GM19395 (cell line): ENCODE measurements around the gene P3H4.
"Not testable (repeated sequence)": the region's sequence is repeated elsewhere in the genome, so short reads cannot be mapped to it uniquely, and the experiment has no call there.

ENCODE experiments used
- ATAC-seq: cut with Tn5 transposase; IDR thresholded peaks from one replicate; pipeline ENCODE4 v1.9.1; 2021; ENCODE audit warnings: mild to moderate bottlenecking, moderate library complexity; ENCODE audit not compliant: unreplicated experiment

Gene P3H4, protein sequence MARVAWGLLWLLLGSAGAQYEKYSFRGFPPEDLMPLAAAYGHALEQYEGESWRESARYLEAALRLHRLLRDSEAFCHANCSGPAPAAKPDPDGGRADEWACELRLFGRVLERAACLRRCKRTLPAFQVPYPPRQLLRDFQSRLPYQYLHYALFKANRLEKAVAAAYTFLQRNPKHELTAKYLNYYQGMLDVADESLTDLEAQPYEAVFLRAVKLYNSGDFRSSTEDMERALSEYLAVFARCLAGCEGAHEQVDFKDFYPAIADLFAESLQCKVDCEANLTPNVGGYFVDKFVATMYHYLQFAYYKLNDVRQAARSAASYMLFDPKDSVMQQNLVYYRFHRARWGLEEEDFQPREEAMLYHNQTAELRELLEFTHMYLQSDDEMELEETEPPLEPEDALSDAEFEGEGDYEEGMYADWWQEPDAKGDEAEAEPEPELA

DNA sequence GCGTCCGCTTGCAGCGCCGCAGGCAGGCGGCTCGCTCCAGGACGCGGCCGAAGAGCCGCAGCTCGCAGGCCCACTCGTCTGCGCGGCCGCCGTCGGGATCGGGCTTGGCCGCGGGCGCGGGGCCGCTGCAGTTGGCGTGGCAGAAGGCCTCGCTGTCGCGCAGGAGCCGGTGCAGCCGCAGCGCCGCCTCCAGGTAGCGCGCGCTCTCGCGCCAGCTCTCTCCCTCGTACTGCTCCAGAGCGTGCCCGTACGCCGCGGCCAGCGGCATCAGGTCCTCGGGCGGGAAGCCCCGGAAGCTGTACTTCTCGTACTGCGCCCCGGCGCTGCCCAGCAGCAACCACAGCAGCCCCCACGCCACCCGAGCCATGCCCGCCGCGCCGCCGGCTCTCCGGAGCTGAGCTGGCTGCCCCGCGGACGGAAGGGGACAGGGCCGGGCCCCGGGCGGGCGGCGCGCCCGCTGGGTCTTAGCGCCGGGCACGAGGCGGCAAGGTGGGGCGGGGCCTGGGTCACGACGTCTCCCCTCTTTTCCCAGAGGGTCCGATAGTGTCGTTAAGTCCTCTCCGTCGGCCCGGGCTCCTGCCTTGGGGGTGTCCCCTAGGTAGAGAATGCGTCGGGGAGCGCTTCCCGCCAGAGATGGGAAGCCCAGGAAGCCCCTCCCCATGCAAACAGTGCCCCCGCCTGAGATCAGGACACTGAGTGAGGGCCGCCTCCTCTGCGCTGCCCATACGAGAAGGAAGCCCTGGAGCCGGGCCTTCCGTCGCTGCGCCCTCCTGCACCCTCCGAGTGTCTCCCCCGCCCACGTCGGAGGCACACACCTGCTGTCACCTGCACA, at the start of gene P3H4:
P3H4 (minus strand) TSS at position 401 of the 832 bp plus-strand sequence; CDS start at position 367, 34 bp downstream.
- ATAC-seq = no peak

DNA sequence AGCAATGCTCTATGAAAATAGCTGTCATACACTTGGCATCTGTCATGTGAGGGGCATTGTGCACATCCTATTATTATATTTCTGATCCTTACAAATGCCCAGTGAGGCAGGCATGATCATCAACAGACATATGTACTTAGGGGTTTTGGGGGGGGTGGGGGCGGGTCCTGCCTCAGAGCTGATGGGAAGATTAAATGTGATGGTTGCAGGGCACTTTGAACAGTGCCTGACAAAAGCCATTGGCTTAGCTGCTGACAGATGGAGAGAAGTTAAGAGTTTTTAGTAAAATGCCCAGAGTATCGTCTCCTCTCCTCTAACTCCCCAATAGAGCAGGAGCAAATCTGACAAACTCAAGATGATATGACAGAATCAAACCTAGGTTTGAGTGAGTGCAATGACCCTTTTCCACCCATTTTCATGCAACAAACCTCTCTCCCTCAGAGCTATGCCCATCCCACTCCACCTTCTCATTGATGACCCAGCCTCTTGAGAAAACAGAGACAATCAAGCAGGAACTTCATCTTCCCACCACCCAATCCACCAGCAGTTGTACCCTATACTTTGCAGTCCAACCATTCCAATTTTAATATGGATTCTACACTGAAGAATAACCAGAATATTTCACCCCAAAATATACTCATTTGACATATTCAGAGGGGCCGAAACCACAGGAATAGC, 48.6 kb upstream of the P3H4 start:
- ATAC-seq = no peak

DNA sequence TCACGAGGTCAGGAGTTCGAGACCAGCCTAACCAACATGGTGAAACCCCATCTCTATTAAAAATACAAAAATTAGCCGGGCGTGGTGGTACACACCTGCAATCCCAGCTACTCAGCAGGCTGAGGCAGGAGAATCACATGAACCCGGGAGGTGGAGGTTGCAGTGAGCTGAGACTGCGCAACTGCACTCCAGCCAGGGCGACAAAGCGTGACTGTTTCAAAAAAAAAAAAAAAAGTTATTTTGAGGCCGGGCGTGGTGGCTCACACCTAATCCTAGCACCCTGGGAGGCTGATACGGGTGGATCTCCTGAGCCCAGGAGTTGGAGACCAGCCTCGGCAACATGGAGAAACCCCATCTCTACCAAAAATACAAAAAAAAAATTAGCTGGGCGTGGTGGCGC, 39.6 kb upstream of the P3H4 start:
- not testable (repeated sequence) for ATAC-seq

DNA sequence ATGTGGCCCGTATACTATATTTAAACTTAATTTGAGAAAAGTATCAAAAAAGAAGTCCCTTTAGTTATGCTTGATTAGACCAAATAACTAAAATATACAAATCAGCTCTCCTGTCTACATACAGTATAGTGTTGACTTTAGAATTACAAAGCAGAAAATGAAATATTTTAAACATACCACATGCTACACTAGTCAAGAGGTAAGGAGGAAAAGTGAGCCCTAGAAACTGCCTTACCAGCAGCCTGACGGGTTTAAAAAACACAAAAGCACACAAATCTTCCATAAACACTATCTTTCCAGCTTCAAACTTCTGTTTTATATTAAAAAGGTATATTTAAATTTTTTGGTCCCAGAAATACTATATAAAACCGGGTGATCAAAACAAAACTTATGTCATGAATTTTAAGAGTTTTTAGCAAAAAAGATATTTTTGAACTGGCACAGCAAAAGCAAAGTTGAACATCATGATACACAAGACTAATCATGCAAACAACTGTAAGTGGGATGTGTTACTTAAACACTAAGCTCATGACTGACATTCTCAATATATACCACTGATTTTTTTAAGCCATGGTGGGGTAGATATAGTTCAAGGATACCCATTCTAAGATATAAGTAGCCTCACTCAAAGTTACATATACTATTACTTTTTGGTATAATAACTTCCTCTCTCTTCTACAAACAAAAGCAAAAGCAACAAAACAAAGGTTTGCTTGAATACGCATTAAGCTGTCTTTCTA, 37.7 kb upstream of the P3H4 start:
- ATAC-seq = no peak

DNA sequence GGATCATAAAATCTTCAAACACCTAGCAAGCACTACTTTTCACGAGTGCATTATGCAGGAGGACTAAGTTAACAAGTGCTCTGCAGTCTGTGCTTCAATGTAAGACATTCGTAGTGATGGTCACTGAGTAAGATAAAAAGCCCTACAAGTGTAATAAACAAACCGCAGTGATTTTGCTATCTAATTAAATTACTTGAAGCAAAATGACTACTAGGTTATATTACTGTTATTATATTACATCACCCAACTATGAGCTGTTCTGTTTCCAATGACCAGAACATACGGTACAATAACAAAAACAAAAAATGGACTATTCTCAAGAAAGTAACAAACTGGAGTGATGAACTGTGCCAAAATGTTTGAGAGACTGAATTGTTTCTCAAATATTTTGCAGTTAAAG, 37.0 kb upstream of the P3H4 start:
- no peak for ATAC-seq

DNA sequence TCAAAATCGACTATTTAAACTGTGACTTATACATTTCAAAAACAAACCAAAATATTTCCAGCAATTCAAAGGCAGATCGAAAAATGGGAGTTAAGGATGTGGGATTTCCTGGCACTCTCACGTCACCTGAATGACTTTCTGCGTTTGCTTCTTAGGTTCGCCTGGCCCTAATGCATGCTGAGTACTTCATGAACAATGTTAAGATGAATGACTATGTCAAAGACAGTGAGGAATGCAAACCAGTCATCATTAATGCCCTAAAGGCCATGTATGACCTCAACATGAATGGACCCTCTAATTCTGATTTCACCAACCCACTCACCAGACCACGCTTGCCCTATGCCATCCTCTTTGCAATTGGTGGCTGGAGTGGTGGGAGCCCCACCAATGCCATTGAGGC, 33.2 kb upstream of the P3H4 start:
- no peak for ATAC-seq

DNA sequence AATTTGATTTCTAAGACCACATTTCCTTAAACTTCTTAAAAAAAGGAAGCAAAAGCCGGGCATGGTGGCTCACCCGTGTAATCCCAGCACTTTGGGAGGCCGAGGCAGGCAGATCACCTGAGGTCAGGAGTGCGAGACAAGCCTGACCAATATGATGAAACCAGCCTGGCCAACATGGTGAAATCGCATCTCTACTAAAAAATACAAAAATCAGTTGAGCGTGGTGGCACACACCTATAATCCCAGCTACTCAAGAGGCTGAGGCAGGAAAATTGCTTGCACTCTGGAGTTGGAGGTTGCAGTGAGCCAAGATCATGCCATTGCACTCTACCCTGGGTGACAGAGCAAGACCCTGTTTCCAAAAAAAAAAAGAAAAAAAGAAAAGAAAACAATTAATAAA, 29.0 kb upstream of the P3H4 start:
- not testable (repeated sequence) for ATAC-seq

DNA sequence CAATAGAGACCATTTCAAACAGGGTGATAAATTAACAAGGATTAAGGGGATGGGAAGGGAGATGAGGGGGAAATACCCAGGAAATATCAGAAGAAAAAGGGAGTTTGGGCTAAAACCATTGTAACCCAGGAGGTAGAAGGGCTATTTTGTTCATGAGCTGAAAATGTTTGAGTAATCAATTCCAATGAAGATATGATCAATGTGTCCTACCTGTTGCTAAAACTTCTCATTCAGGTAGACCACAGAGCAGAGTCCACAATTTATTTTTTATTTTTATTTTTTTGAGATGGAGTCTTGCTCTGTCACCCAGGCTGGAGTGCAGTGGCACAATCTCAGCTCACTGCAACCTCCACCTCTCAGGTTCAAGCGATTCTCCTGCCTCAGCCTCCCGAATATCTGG, 27.7 kb upstream of the P3H4 start:
- ATAC-seq = not testable (repeated sequence)

DNA sequence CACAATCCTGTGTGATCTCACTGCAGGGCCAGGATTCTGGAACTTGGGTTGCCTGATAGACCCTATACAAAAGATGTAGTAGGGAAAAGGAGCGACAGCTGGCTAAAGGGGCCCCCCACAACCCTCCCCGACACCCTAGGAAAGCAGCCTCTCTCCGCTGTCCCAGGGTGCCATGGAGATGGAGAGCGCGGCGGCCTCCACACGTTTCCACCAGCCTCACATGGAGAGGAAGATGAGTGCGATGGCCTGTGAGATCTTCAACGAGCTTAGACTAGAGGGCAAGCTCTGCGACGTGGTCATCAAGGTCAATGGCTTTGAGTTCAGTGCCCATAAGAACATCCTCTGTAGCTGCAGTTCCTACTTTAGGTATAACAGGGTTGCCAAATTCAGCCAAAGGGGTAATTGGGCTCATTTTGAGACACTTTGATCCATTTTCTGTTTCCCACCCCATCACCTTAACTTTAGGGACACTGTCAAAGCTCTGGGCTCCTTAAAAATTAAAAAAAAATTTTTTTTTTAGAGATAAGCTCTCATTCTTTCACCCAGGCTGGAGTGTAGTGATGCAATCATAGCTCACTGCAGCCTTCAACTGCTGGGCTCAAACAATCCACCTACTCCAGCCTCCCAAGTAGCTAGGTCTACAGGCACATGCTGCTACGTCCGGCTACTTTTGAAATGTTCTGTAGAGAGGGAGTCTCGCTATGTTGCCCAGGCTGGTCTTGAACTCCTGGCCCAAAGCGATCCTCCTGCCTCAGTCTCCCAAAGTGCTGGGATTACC, 26.2 kb upstream of the P3H4 start, which contains the start of gene KLHL10:
KLHL10 (plus strand) TSS at position 65 of the 778 bp plus-strand sequence; CDS start at position 173, 108 bp downstream.
- ATAC-seq = no peak

DNA sequence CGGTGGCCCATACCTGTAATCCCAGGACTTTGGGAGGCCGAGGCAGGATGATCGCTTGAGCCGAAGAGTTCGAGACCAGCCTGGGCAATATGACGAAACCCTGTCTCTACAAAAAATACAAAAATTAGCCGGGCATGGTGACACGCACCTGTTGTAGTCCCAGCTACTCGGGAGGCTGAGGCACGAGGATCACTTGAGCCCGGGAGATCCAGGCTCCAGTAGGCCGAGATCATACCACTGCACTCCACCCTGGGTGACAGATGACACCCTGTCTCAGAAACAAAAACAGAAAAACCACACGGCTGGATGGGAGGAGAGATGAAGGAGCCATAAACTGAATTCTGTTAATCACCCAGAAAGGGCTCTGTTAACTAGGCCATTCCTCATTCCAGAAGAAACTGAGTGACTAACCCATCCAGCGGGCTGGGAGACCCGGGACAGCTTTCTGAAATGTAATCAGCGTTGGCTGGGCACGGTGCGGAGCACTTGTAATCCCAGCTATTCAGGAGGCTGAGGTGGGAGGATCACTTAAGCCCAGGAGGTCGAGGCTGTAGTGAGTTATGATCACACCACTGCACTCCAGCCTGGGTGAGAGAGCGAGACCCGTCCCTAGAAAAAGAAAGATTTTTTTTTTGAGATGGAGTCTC, 24.9 kb upstream of the P3H4 start:
- no peak for ATAC-seq

DNA sequence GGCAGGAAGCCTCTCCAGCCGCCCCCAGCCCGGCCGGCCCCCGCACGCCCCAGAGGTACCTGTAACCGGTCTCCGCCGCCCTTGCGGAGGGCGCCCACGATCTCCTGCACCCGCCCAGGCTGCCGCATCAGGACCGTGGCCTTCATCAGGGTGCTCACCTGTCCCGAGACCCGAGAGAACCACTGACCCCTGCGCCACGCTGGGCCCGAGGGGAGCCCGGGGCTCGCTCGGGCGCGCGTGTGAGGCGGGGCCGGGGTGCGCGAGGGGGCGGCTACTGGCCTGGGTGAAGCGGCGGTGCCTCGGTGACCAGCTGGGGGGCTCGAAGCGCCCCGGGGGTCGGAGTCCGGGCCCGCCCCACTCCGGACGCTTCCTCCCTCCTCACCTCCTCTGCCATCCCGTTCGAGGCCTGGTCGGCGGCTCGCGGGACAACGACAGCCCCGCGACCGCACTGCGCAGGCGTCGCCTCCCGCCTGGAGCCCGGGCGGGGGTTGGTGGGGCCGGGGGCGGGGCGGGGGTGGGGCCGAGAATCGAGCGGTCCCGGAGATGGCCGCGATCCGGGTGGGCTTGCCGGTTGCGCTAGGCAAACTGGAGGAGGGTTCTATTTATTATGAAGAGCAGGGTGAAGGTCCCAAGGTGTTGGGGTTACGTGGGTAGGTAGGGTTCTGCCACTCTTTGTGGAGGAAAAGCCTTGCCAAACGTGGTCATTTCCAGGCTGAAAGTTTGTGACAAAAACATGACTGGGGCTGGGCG, 24.2 kb upstream of the P3H4 start, which contains the start of gene NT5C3B:
NT5C3B (minus strand) TSS at position 433 of the 750 bp plus-strand sequence; CDS start at position 394, 39 bp downstream.
- peak; percentile 60 for ATAC-seq

DNA sequence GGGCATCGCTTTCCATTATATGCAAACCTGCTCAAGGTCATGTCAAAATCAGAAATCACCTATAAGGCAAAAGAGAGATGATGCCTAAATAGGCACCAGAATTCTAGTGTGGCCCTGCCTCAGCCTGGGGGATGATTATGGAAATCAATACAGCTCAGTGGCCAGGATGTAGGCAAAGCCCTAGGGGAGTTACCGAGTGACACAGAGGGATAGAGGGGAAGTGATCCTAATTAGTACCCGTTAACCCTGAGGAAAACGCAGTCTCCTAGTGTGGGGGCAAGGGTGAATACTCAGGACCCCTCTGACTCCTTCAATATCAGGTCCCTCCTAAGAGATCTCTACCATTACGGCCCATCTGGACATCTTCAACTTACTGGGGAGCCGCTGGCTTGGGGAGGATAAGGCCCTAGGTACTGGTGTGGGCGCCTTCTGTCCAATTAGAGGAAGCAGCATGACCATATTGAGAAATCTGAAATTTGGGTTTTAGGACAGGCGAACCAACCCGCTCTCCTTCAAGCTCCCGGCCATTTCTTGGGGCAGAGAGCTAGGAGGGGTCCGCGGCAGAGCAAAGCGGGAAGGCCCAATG, 23.6 kb upstream of the P3H4 start:
- peak; percentile 38 for ATAC-seq

DNA sequence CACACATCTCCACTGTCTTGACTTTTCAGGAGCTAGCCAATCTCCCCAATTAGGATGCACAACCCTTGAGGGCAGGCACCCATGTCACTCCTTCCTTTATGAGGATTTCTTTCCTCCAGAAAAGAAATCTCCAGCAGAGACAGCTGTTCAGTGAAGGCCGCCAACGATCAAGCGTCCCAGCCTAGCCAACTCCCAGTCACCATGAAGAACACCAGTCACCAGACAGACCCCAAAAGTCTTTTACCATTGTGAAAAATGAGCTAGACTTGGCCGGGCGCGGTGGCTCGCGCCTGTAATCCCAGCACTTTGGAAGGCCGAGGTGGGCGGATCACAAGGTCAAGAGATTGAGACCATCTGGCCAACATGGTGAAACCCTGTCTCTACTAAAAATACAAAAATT, 18.2 kb upstream of the P3H4 start:
- ATAC-seq = not testable (repeated sequence)

DNA sequence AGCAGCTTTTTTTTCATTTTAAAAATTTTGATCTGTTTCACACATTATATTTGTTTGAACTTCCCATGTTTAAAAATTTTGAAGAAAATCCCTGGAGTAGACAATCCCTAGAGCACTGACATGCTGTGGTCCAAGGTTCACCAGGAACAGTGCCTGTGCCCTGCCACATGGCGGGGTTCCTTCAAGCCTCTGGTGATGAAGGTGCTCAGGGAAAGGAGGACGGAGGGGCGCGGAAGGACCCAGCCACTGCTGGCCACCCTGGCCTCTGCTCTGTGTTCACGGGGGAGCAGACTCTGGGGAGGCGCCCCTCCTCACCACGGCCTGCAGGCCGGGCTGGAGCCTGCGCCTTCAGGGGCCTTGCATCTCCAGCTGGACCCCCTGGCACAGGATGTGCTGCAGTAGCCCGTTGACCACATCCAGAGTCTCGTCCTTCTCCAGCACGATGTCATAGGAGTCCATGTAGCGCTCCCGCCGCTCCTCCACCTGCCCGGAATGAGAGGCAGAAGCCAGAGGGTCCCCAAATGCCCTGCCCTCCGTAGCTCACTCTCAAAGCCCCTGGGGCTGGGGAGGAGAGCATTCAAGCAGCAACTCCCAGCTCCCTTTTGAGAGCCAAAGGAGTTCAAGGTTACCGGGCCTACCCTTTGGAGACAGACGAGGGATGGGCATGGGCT, 13.6 kb upstream of the P3H4 start:
- ATAC-seq = no peak

DNA sequence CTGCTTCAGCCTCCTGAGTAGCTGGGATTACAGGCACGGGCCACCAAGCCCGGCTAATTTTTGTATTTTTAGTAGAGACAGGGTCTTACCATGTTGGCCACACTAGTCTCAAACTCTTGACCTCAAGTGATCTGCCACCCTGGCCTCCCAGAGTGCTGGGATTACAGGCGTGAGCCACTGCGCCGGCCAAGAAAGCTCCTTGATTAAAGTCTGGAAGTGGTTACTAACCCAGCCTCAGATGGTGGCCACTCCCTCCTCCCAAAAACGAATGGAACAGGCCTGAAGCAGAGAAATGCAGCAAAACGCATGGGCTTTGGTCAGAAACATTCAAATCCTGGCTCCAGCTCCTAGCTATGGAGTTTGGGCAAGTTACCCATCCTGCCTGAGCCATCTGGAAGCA, 12.3 kb upstream of the P3H4 start:
- ATAC-seq = no peak

DNA sequence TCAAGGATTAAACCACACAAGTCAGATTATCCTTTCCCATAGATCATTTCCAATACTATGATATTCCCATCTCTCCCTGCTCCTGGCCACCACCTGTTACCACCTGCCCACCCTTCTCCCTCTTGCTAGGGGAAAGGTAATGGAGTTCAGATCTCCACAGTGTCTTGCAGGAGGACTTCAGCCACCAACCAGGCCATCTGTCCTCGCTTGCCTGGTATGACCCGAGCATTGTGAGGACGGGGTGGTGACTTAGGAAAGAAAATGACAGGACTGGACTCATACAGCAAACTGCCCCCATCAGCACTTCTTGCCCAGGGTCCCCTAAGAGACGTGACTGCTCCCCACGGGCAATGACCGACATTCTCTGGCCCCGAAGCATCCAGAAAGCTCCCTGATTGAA, 11.8 kb upstream of the P3H4 start:
- ATAC-seq = no peak

DNA sequence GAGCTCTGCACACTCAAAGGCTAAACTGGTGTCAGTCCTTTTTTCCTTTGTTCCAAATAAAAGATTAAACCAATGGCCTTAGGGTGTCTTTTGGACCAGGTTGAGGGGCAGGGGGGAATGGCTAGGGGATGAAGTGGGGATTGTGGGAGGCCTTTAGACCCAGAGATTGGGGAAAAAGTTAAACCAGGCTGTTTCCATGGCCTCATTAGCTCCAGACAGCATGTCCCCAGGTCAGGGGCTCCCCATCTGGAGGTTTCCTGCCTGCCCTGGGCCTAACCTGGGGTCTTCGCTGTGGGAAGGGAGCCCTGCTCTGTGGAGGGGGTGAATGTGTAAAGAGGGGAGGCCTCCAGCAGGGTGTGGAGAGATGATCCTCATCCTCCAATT, 11.4 kb upstream of the P3H4 start:
- no peak for ATAC-seq
